HepG2 (cell line): ENCODE measurements around the gene GTF3A. TPM values are rescaled to one million over a fixed set of nuclear protein-coding genes. Genes with fewer than 3 reads are reported as not detected.

Source experiments
- ASH2L ChIP-seq: fragments of 300-600, 200-600 bp; sonication (generic); IDR thresholded peaks from 2 replicates; pipeline ENCODE4 v1.7.0; 2017; ENCODE audit warnings: low read depth, mild to moderate bottlenecking, moderate library complexity, mixed read lengths, low read length; ENCODE audit not compliant: insufficient read length
- CENPT ChIP-seq: sonication (generic); formaldehyde crosslinking; IDR thresholded peaks from 2 replicates; pipeline ENCODE4 v1.8.0; 2022; ENCODE audit warnings: low read depth, mild to moderate bottlenecking, moderate library complexity, missing genetic modification reagents
- HES4 ChIP-seq: sonication (generic); formaldehyde crosslinking; IDR thresholded peaks from 2 replicates; pipeline ENCODE4 v1.9.0; 2021; ENCODE audit warnings: mild to moderate bottlenecking, missing genetic modification reagents, borderline replicate concordance
- IRF1 ChIP-seq: sonication (generic); formaldehyde crosslinking; IDR thresholded peaks from 2 replicates; pipeline ENCODE4 v1.4.0; 2020; ENCODE audit warnings: low read depth, mild to moderate bottlenecking, missing genetic modification reagents
- KLF16 ChIP-seq, 2 experiments: sonication (generic) in 1 of 2; formaldehyde crosslinking in 1 of 2; IDR thresholded peaks; 2 replicates each; pipeline versions ENCODE4 v1.6.1 to v1.8.0; 2016 to 2023; ENCODE audit warnings: missing genetic modification reagents in 2 of 2, missing compliant biosample characterization in 1 of 2
- KMT2A ChIP-seq: sonication (generic); formaldehyde crosslinking; IDR thresholded peaks from 2 replicates; pipeline ENCODE4 v1.4.0; 2020; ENCODE audit warnings: missing genetic modification reagents
- MEIS2 ChIP-seq: sonication (generic); formaldehyde crosslinking; IDR thresholded peaks from 2 replicates; pipeline ENCODE4 v1.9.0; 2021; ENCODE audit warnings: mild to moderate bottlenecking, missing genetic modification reagents
- NFE2 ChIP-seq: sonication (generic); formaldehyde crosslinking; IDR thresholded peaks from 2 replicates; pipeline ENCODE4 v1.4.0; 2020; ENCODE audit warnings: missing genetic modification reagents
- NFKB2 ChIP-seq: sonication (generic); formaldehyde crosslinking; IDR thresholded peaks from 2 replicates; pipeline ENCODE4 v1.4.0; 2020; ENCODE audit warnings: missing genetic modification reagents, borderline replicate concordance
- NR2C2 ChIP-seq: sonication (generic); formaldehyde crosslinking; IDR thresholded peaks from 2 replicates; pipeline ENCODE4 v1.4.0; 2020; ENCODE audit warnings: missing genetic modification reagents, mild to moderate bottlenecking, moderate library complexity, borderline replicate concordance
- TBX2 ChIP-seq: sonication (generic); formaldehyde crosslinking; IDR thresholded peaks from 2 replicates; pipeline ENCODE4 v1.5.0; 2020; ENCODE audit warnings: missing genetic modification reagents, mild to moderate bottlenecking, borderline replicate concordance
- TFDP1 ChIP-seq: IDR thresholded peaks from 2 replicates; pipeline ENCODE4 v1.6.1; 2016; ENCODE audit warnings: missing compliant biosample characterization, missing genetic modification reagents, borderline replicate concordance
- ZBTB33 ChIP-seq: sonication (generic); formaldehyde crosslinking; IDR thresholded peaks from 2 replicates; pipeline ENCODE4 v1.4.0; 2020; ENCODE audit warnings: missing genetic modification reagents
- ZBTB44 ChIP-seq: sonication (generic); formaldehyde crosslinking; IDR thresholded peaks from 2 replicates; pipeline ENCODE4 v1.4.0; 2020; ENCODE audit warnings: missing genetic modification reagents
- ZKSCAN8 ChIP-seq: IDR thresholded peaks from 2 replicates; pipeline ENCODE4 v1.6.1; 2016; ENCODE audit warnings: borderline replicate concordance, missing genetic modification reagents, missing compliant biosample characterization
- ZMYM3 ChIP-seq: sonication (generic); formaldehyde crosslinking; IDR thresholded peaks from 2 replicates; pipeline ENCODE4 v1.5.1; 2020; ENCODE audit warnings: mild to moderate bottlenecking, missing genetic modification reagents
- ZNF225 ChIP-seq: sonication (generic); formaldehyde crosslinking; IDR thresholded peaks from 2 replicates; pipeline ENCODE4 v1.4.0; 2020; ENCODE audit warnings: mild to moderate bottlenecking, missing genetic modification reagents
- ZNF34 ChIP-seq: sonication (generic); formaldehyde crosslinking; IDR thresholded peaks from 2 replicates; pipeline ENCODE4 v1.4.0; 2020; ENCODE audit warnings: mild to moderate bottlenecking, missing genetic modification reagents, borderline replicate concordance
- ZNF501 ChIP-seq: sonication (generic); formaldehyde crosslinking; IDR thresholded peaks from 2 replicates; pipeline ENCODE4 v1.5.1; 2020; ENCODE audit warnings: mild to moderate bottlenecking, moderate library complexity, missing genetic modification reagents
- ZNF672 ChIP-seq: sonication (generic); formaldehyde crosslinking; IDR thresholded peaks from 2 replicates; pipeline ENCODE4 v1.8.1; 2022; ENCODE audit warnings: missing genetic modification reagents
- ZNF710 ChIP-seq: sonication (generic); formaldehyde crosslinking; IDR thresholded peaks from 2 replicates; pipeline ENCODE4 v1.5.0; 2020; ENCODE audit warnings: mild to moderate bottlenecking, missing genetic modification reagents, borderline replicate concordance
- polyA plus RNA-seq, 8 experiments: library from polyadenylated mRNA; depleted of rRNA in 3 of 8; stranded (reverse) in 7 of 8; unstranded in 1 of 8; fragments of >200 nt; fragmentation: Illumina TruSeq in 4 of 8; extraction: Trizol in 4 of 8; gene quantifications; 2 replicates each; pipeline versions ENCODE4 v1.2.1 to v1.2.3, GENCODE V29; 2011 to 2016; ENCODE audit warnings: low read depth in 4 of 8, missing spikeins in 1 of 8, mixed read lengths in 1 of 8; ENCODE audit not compliant: insufficient read depth in 1 of 8
- total RNA-seq, 5 experiments: library from RNA; depleted of rRNA; stranded (reverse); fragments of >200 nt; fragmentation: Illumina TruSeq; extraction: Trizol; gene quantifications; 2 replicates each; pipeline ENCODE4 v1.2.3, GENCODE V29; 2016; ENCODE audit warnings: low read depth in 1 of 5

Gene GTF3A
- total and polyA plus RNA-seq, 2 of the 13 experiments (the other 11 are each of a cell fraction or from before 2014, with no cell fraction given) = 42.1 to 176 TPM

- TF ChIP-seq KLF16 (CRISPR knock-in tag; IDR thresholded peaks at IDR 0.05) = 0 out of 4 replicates have a peak, but pooled peaks of 1 of the 2 experiments have one; percentile 34
- TF ChIP-seq ZNF672 = no peak
- 0 out of 2 replicates have a peak, but pooled peaks have one; percentile 57 for TF ChIP-seq IRF1 (CRISPR knock-in tag)
- no peak for TF ChIP-seq NFKB2 (CRISPR knock-in tag)
- TF ChIP-seq TBX2 (CRISPR knock-in tag) = peak; percentile 63
- 0 out of 2 replicates have a peak, but pooled peaks have one; percentile 8 for TF ChIP-seq ZNF225 (CRISPR knock-in tag)
- 0 out of 2 replicates have a peak, but pooled peaks have one; percentile 29 for TF ChIP-seq KMT2A (CRISPR knock-in tag)
- no peak for TF ChIP-seq ZBTB33
- no peak for TF ChIP-seq NFE2 (CRISPR knock-in tag)
- no peak for TF ChIP-seq ZKSCAN8 (CRISPR knock-in tag)
- no peak for TF ChIP-seq CENPT (CRISPR knock-in tag)
- no peak; the same call in 1 of the 2 replicates for TF ChIP-seq ZMYM3
- peak; percentile 61 for TF ChIP-seq ASH2L
- TF ChIP-seq HES4 (CRISPR knock-in tag) = no peak
- TF ChIP-seq MEIS2 (CRISPR knock-in tag) = 0 out of 2 replicates have a peak, but pooled peaks have one; percentile 23
- TF ChIP-seq ZNF34 (CRISPR knock-in tag) = no peak
- TF ChIP-seq NR2C2 (CRISPR knock-in tag) = peak; percentile 92
- TF ChIP-seq ZBTB44 = no peak
- TF ChIP-seq TFDP1 (CRISPR knock-in tag) = peak; percentile 60; the same call in 1 of the 2 replicates
- TF ChIP-seq ZNF710 (CRISPR knock-in tag) = 0 out of 2 replicates have a peak, but pooled peaks have one; percentile 9
- no peak for TF ChIP-seq ZNF501 (CRISPR knock-in tag)
These were observed 20.6 kb upstream of the GTF3A start (continued) for GRCh38 chr13:27403727-27404385.
